Keratinocyte (primary cell): ENCODE results near the gene LSP1.

Source experiments
- CTCF ChIP-seq, 3 experiments: IDR thresholded peaks in 1 of 3; conservative IDR thresholded peaks in 1 of 3; optimal IDR thresholded peaks in 1 of 3; 2 replicates in 2 of 3; 3 replicates in 1 of 3; pipeline versions ENCODE3 to v1.5.1; 2011; ENCODE audit warnings: low read length in 3 of 3, mild to moderate bottlenecking in 3 of 3, moderate library complexity in 2 of 3, control low read depth in 1 of 3, inconsistent platforms in 1 of 3; ENCODE audit not compliant: insufficient read depth in 2 of 3; ENCODE audit errors: extremely low read depth in 1 of 3
- EZH2 ChIP-seq: IDR thresholded peaks from one replicate; pipeline ENCODE4 v1.6.1; 2012; ENCODE audit warnings: inconsistent platforms, mild to moderate bottlenecking, low read length, moderate library complexity

GRCh38 chr11:1899090-1899489 lies 46.2 kb downstream of the LSP1 start:
- no peak for TF ChIP-seq CTCF (optimal IDR thresholded peaks at IDR 0.05 in 1 of 3, IDR thresholded peaks at IDR 0.05 in 1 of 3, conservative IDR thresholded peaks at IDR 0.05 in 1 of 3; ENCODE audit: extremely low read depth in 1 of 3, insufficient read depth in 2 of 3, low read length in 3 of 3)
- TF ChIP-seq EZH2 = no peak
